ENCODE measurements around the gene RPS16.

- TF ChIP-seq CTCF (conservative IDR thresholded peaks at IDR 0.05 in 1 of 2, IDR thresholded peaks at IDR 0.05 in 1 of 2; ENCODE audit: extremely low read depth in 1 of 2, insufficient read depth in 1 of 2, low read depth in 1 of 2, low read length in 2 of 2) (no peak), EZH2 (IDR thresholded peaks at IDR 0.05; ENCODE audit: borderline replicate concordance, low read length) (no peak)
Observed at GRCh38 chr19:39410831-39411080, 25.0 kb downstream of the RPS16 start.

Data from mammary epithelial cell (primary cell).